ENCODE data around the gene C1R. TPM values are rescaled to one million over a fixed set of nuclear protein-coding genes. Genes with fewer than 3 reads are reported as not detected.
"Not testable (repeated sequence)": the region's sequence is repeated elsewhere in the genome, so short reads cannot be mapped to it uniquely, and the experiment has no call there.

Gene C1R
- total RNA-seq, 1 experiment from 2014 or later: 13.1 TPM

- Mint-ChIP-seq H3K36me3 (ENCODE audit: insufficient read depth, unreplicated experiment) (peaks cover 34% of the 10 kb centered on the region), H3K4me3 (ENCODE audit: unreplicated experiment) (peak within 1 kb of the TSS; percentile 95), H3K27ac (ENCODE audit: low read depth, unreplicated experiment) (peak within 1 kb of the TSS; percentile 90), H3K9me3 (ENCODE audit: unreplicated experiment) (no peaks in the 10 kb centered on the region), H3K4me1 (ENCODE audit: insufficient read depth, unreplicated experiment) (peaks cover 24% of the 10 kb centered on the region), H3K27me3 (ENCODE audit: insufficient read depth, unreplicated experiment) (no peaks in the 10 kb centered on the region)
- ChIA-PET CTCF (interaction anchor here (0.5 to 8.3 kb wide), 45 partner anchors 8 to 753 kb away, joined by 3 to 123 read pairs (median 5); partner anchors contain the start of genes C12orf57, C1R, C1S and LPCAT3), POLR2A (interaction anchor here (0.6 to 3.6 kb wide), 29 partner anchors 10 to 240 kb away, joined by 3 to 71 read pairs (median 7); partner anchors contain the start of genes C12orf57, C1R, C1S and LPCAT3)
- TF ChIP-seq, protein P1, sequence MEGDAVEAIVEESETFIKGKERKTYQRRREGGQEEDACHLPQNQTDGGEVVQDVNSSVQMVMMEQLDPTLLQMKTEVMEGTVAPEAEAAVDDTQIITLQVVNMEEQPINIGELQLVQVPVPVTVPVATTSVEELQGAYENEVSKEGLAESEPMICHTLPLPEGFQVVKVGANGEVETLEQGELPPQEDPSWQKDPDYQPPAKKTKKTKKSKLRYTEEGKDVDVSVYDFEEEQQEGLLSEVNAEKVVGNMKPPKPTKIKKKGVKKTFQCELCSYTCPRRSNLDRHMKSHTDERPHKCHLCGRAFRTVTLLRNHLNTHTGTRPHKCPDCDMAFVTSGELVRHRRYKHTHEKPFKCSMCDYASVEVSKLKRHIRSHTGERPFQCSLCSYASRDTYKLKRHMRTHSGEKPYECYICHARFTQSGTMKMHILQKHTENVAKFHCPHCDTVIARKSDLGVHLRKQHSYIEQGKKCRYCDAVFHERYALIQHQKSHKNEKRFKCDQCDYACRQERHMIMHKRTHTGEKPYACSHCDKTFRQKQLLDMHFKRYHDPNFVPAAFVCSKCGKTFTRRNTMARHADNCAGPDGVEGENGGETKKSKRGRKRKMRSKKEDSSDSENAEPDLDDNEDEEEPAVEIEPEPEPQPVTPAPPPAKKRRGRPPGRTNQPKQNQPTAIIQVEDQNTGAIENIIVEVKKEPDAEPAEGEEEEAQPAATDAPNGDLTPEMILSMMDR (IDR thresholded peaks at IDR 0.05; ENCODE audit: unreplicated experiment): peak; percentile 92
- BruUV-seq (replicated peaks): TSS peak; percentile 53
- intact Hi-C loops (cut with micrococcal nuclease): loop anchor here (1.0 to 5.0 kb wide), 5 partner anchors 17 to 184 kb away; partner anchors contain the start of genes C12orf57, C1R and C1S
- peak; percentile 95 for DNase-seq (ENCODE audit: unreplicated experiment)
Measured at GRCh38 chr12:7108796-7109571, 16.7 kb upstream of the C1R start, which contains the start of gene C1RL. Gene C1RL, minus strand, starts transcription at chr12:7109214. Its CDS starts 34 bp downstream, at chr12:7109180.

DNA sequence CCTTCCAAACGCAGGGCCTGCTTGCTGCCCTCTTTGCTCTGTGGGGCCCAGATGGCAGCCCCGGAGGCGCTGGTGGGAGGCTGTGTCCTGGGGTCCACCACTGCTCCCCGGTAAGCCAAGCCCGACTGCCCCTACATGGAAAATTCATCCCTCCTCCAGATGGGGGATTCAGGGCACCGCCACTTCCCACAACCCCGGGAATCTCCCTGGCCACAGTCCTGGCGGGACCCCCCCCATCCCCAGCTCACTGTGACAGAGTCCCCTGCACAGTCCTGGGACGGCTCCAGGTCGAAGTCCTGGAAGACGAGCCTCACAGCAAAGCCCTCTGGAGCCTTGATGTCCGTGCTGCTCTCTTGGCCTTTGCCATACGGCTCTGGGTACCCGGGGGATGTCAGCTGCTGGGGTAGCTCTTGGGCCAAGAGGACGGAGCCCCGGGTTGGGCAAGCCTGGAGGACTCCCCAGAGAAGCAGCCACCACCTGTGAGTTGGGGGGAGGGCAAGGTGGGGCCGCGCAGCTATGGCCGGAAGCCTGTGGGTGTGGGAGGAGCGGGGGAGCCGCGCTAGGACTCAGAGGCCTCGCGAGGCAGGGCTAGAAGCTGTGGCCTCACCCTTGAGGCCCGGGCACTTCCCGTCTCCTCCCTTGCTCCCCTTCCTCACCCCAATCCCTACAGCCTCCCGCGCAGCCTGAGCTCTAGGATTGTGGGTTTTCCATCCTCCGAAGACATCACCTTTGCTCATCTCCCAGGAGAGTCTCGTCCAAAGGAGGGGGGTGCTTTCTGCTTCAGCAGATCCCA, 16.0 kb upstream of the C1R start:
- H3K4me3 Mint-ChIP-seq (ENCODE audit: unreplicated experiment): peak overlapping the region; percentile 95
- ChIA-PET POLR2A (interaction anchor here (0.6 to 3.6 kb wide), 32 partner anchors 9 to 256 kb away, joined by 3 to 71 read pairs (median 7); partner anchors contain the start of genes C12orf57, C1R, C1S and EMG1), CTCF (interaction anchor here (0.6 to 8.3 kb wide), 31 partner anchors 9 to 754 kb away, joined by 3 to 123 read pairs (median 6); partner anchors contain the start of genes C12orf57, C1R, C1S and LPCAT3)
- H3K4me1 Mint-ChIP-seq (ENCODE audit: insufficient read depth, unreplicated experiment): peaks cover 32% of the 10 kb centered on the region
- peak overlapping the region; percentile 90 for H3K27ac Mint-ChIP-seq (ENCODE audit: low read depth, unreplicated experiment)
- peaks cover 36% of the 10 kb centered on the region for H3K36me3 Mint-ChIP-seq (ENCODE audit: insufficient read depth, unreplicated experiment)
- no TSS peak for BruUV-seq (replicated peaks)
- H3K9me3 Mint-ChIP-seq (ENCODE audit: unreplicated experiment): no peaks in the 10 kb centered on the region
- DNase-seq (ENCODE audit: unreplicated experiment): peak; percentile 91
- TF ChIP-seq, protein P1 (IDR thresholded peaks at IDR 0.05; ENCODE audit: unreplicated experiment): no peak
- H3K27me3 Mint-ChIP-seq (ENCODE audit: insufficient read depth, unreplicated experiment): no peaks in the 10 kb centered on the region
- intact Hi-C loops (cut with micrococcal nuclease): loop anchor here (2.0 to 5.0 kb wide), 2 partner anchors 146 to 183 kb away; no protein-coding TSS in a partner anchor

GRCh38 chr12:7107636-7108002, 15.4 kb upstream of the C1R start:
- ChIA-PET CTCF (interaction anchor here (0.5 to 8.3 kb wide), 28 partner anchors 8 to 725 kb away, joined by 3 to 123 read pairs (median 6); partner anchors contain the start of genes C12orf57, C1R, C1S and LPCAT3), POLR2A (interaction anchor here (0.6 to 3.6 kb wide), 28 partner anchors 11 to 255 kb away, joined by 3 to 71 read pairs (median 7); partner anchors contain the start of genes C12orf57, C1R, C1S and EMG1)
- TSS peak; percentile 31 for BruUV-seq (replicated peaks)
- Mint-ChIP-seq H3K36me3 (ENCODE audit: insufficient read depth, unreplicated experiment) (peaks cover 40% of the 10 kb centered on the region), H3K9me3 (ENCODE audit: unreplicated experiment) (no peaks in the 10 kb centered on the region), H3K27ac (ENCODE audit: low read depth, unreplicated experiment) (peak overlapping the region; percentile 90), H3K27me3 (ENCODE audit: insufficient read depth, unreplicated experiment) (no peaks in the 10 kb centered on the region), H3K4me3 (ENCODE audit: unreplicated experiment) (peak overlapping the region; percentile 95), H3K4me1 (ENCODE audit: insufficient read depth, unreplicated experiment) (peaks cover 37% of the 10 kb centered on the region)
- TF ChIP-seq, protein P1 (IDR thresholded peaks at IDR 0.05; ENCODE audit: unreplicated experiment): no peak
- peak; percentile 53 for DNase-seq (ENCODE audit: unreplicated experiment)
- intact Hi-C loops (cut with micrococcal nuclease): loop anchor here (2.0 to 5.0 kb wide), 2 partner anchors 145 to 183 kb away; no protein-coding TSS in a partner anchor

- peak overlapping the region; percentile 95 for H3K4me3 Mint-ChIP-seq (ENCODE audit: unreplicated experiment)
- CTCF ChIA-PET: interaction anchor here (0.5 to 8.3 kb wide), 26 partner anchors 8 to 725 kb away, joined by 3 to 123 read pairs (median 6); partner anchors contain the start of genes C12orf57, C1R, C1S and LPCAT3
- DNase-seq (ENCODE audit: unreplicated experiment); H3K9me3 Mint-ChIP-seq (ENCODE audit: unreplicated experiment); BruUV-seq (replicated peaks); H3K27me3 Mint-ChIP-seq (ENCODE audit: insufficient read depth, unreplicated experiment): not testable (repeated sequence)
- peaks cover 45% of the 10 kb centered on the region for H3K36me3 Mint-ChIP-seq (ENCODE audit: insufficient read depth, unreplicated experiment)
- peaks cover 41% of the 10 kb centered on the region for H3K4me1 Mint-ChIP-seq (ENCODE audit: insufficient read depth, unreplicated experiment)
- POLR2A ChIA-PET: interaction anchor here (0.8 to 3.6 kb wide), 23 partner anchors 13 to 255 kb away, joined by 3 to 71 read pairs (median 7); partner anchors contain the start of genes C12orf57, C1R, C1S and EMG1
- H3K27ac Mint-ChIP-seq (ENCODE audit: low read depth, unreplicated experiment): peak overlapping the region; percentile 90
- intact Hi-C loops (cut with micrococcal nuclease): loop anchor here (5.0 kb wide), 1 partner anchor 145 kb away; no protein-coding TSS in a partner anchor
Measured at GRCh38 chr12:7107181-7107580, 14.9 kb upstream of the C1R start.
